HG03108 (cell line): ENCODE data around the gene KIF5C.

Experiments used
- ATAC-seq: cut with Tn5 transposase; IDR thresholded peaks from one replicate; pipeline ENCODE4 v1.9.1; 2021; ENCODE audit warnings: moderate library complexity; ENCODE audit not compliant: unreplicated experiment

The KIF5C gene

DNA sequence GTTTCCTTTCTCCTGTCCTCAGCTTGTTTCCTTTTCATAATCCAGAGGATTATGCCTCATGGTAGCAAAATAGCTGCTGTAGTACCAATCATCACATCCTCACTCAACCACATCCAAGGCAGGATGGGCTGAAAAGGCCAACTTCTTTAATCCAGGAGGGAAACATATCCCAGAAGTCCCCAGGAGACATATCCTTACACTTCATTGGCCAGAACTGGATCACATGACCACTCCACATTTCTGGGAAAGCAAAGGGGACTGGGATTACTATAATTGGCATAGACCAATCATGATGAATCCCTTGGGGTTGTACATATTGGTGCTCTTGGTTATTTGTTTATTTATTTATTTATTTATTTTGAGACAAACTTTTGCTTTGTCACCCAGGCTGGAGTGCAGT is 109.4 kb downstream of the KIF5C start:
- no peak for ATAC-seq

DNA sequence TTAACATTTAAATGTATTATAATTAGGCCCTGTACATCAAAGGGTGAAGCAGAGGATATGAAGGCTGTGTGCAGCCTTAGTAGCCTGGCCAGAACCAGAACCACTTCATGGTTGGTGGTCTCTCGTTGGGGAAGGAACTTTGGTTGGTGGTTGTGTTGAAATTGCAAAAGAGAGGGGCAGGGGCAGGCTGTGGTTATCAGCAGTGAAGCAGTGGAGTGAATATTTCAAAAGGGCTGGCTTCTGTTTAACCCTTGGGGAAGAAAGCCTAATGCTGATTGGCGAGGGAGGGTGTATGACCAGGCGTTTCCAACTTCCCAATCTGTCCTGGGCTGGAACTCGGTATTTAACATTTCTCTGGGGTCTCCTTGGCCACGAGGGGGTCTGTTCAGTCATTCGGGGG is 112.3 kb downstream of the KIF5C start:
- no peak for ATAC-seq

DNA sequence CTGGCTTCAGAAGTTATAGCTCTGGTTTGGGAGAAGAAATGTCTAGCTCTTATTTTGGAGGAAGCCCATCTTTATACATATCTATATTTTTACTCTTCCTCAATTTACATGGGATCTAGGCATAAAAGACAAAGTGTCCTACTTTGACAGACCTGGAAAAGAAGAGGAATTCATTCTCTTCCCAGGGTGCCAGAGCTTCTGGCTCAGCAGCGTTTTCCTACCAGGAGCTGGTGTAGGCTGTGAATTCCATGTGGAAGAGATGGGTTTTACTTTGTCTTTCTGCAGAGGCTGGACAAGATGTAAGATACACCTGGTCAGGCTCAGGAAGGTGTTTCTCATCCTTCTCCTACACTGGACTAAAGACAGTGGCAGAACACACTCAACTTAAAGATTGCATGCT is 113.3 kb downstream of the KIF5C start:
- no peak for ATAC-seq

DNA sequence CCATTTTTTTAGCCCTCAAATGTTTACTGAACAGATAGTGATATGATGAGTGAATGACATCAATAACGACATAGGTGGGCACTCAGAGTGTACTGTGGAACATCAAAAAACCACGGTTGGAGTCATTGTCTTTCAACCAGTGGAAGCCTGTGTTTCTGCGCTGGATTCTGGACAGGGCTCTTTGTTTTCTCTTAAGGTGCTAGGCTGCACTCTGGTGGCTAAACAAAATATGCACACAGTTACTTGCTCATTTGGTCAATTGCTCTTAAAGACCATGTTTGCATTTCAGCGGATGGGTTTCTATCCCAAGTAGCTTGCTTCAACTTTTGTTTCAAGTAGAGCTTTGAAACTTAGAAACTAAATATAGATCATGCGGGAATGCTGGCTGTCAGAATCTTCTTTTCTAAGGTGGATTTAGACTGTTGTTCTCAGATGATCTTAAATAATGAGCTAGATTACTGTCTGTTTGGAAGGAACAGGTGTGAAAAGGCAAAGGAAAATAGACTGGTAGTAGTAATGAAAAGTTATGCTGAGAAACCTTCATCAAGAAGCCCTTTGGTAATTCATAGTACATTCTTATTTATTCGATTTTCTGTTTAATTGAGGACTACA is 115.0 kb downstream of the KIF5C start:
- peak; percentile 80 for ATAC-seq

DNA sequence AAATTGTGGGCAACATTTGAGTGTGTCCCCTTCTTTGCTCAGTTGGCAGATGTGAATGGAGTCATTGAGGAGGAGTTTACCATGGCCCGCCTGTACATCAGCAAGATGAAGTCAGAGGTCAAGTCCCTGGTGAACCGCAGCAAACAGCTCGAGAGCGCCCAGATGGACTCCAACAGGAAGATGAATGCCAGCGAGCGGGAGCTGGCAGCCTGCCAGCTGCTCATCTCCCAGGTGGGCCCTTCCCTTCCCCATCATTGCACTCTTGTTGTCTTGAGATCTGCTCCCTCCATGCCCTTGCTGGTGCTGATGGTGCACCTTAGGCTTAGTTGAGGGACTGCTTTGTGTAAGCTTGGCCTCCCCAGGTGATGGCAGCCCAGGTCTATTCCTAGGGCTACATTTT is 115.9 kb downstream of the KIF5C start:
- no peak for ATAC-seq

DNA sequence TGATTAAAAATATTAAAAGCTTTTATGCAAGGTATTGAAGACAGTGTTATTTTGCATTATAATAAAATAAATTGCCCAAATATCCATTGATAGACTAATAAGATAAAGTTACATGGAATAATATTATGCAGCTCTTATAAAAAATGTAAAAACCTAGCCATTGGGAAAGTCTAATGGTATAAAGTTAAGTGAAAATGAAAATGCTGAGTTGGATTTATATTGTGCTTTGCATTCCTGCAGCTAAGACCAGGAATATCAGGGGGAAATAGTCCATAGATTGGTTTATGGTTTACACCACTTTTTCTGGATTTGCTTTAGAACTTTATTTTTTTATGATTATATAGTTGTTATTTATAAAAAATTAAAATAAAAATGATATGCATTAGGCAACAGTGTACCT is 117.4 kb downstream of the KIF5C start:
- no peak for ATAC-seq

DNA sequence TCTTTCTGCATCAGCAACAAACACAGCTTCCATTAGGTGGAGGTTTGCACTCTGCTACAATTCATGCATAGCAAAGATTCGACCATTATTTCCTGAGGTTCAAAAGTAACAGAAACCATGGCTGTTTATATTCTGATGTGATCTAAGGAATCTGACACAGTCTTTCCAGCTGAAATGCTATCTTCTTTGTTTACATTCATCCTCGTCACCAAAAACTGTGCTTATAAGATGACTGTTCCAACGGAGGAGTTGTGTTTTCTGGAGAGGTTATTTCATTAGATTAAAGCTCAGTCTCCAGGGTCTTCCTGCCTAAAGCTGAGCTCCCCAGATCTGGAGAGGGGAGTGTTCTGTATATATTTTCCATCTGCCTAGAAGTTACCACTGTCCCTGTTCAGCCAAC is 118.3 kb downstream of the KIF5C start:
- no peak for ATAC-seq

DNA sequence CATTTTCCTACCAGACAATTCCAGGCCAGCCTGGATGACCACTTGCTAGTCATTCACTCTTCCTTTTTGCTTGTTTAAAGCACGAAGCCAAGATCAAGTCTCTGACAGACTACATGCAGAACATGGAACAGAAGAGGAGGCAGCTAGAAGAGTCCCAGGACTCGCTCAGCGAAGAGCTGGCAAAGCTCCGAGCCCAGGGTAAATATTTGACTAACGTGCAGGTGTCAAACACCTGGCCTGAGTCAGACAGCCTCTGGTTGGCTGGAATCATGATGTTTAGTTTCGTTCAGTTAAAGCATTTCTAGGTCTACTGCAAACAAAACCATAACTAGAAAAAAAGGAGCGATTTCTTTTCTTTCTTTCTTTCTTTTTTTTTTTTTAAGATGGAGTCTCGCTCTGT is 119.3 kb downstream of the KIF5C start:
- ATAC-seq: no peak

DNA sequence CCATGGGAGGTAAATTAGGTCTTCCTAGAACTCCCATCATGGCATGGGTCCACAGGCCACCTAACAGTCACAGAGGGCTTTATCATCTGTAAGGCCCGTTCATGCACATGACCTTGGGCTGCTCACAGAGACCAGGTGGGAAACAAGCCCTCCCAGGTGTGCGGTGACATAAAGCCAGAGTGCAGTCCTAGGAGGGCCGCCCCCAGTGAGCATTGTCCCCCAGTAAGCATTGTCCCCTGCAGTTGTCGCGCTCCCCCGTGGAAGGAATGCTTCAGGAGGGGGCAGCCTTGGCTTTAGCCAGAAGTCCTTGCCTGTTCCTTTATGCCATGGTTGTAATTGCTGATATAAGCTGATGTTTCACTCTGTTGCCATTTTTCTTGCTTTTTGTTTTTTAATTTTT is 121.8 kb downstream of the KIF5C start:
- ATAC-seq: no peak

DNA sequence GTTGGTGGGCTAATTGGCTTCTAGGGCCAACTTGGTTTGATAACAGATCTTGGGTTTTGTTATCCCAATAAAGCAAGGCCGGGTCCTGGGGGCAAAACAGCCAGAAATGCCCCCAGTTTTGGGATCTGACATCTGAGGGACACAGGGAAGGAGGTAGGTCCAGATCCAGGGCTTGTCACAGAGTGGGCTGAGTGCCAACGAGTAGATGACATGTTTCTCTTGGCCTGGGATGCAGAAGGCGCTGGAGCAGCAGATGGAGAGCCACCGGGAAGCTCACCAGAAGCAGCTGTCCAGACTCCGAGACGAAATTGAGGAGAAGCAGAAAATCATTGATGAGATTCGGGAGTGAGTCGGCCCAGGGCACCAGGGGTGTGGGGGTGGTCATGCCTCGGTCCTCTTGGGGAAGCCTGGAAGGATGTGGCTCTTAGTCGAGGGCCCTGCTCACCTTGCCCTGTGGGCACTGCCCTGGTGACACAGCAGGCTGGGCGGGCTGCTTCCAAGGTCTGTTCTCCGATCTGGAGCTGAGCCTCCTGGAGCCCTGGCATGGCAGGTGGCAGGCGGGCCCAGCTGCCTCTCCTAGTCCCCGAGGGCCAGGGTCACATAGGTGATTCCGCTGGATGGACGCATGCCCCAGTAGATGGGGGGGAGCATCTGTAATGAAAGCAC is 123.3 kb downstream of the KIF5C start:
- ATAC-seq: no peak

DNA sequence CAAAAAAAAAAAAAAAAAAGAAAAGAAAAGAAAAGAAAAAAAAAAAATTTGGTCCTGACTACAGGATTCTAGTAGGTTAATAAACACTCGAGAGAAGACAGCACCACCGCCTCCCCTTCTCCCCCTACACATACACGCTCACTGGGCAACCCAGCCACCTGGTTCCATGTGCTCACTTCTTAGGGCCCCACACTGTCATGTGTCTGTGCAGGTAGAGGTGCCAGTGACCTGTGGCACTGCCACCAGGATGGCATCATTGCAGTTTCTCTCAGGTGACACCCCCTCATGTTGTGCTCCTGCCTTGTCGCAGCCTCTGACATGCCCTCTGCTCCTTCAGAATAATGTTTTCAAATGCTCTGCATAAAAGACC is 123.8 kb downstream of the KIF5C start:
- ATAC-seq: no peak

DNA sequence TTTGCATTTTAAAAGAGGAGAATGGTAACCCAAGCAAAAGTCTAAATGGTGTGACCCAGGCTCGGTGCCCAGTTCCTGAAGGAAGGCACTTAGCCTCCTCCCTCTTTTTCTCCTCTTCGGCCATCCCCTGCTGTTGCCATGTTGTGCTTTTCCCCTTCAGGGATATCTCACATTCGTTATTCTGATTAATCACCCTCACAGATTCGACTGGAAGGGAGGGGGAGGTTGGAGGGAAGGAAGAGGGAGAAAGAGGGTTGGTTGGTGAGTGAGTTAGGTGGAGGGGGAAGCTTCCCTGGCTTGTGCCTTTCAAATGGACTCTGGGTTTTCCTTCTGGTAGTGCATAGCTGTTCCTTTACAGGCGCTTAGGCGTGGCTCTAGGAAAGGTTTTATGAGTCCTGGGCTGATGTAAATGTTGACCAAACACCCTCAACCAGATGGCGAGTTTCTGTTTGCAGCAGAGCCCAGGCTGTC is 124.5 kb downstream of the KIF5C start:
- ATAC-seq: no peak

DNA sequence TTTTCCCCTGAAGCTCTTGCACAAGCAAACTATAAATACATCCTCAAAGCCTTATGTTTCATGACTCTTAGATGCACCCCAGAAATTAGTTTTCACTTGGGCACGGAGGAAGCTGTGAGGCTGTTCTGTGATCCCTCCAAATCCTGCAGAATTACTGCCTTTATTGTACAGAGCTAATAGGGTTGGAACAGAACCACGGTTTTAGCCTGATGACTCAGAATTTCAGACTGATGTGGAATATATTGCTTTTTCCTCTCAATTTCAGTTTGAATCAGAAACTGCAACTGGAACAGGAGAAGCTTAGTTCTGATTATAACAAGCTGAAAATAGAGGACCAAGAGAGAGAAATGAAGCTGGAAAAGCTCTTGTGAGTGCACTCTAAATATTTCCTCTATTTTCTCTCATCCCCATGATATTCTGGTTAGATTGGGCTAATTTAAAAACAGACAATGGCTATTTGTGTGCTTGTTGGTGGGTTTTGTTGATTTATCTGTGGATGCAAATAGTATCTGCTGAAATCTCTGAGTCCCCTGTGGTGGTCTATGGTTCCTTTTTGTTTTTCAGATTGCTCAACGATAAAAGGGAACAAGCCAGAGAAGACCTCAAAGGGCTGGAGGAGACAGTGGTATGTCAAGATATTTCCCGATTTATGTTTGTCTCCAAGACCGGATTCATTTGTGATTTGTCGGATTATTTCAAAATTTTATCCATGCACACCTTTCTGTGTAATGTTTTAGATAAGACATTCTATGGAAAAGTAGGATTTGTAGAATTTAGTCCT is 125.3 kb downstream of the KIF5C start:
- no peak for ATAC-seq

DNA sequence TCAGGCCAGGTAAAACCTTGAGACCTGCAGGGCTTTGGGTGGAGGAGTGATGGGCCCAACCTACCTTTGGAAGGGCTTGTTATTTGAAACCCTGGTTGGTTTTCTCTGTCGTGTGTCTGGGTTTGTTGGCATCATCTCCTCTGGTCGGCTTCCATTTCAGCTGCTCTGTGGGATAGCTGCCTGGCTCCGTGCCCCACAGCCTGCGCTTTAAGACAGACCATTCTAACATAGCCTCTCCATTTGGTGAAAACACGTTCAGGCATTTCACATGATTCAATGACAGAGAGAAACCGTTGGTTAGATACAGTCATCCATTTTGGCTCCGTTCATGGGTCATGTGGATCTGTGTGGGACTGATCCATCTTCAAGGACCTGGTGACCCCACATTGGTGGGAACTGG is 126.5 kb downstream of the KIF5C start:
- ATAC-seq: no peak

DNA sequence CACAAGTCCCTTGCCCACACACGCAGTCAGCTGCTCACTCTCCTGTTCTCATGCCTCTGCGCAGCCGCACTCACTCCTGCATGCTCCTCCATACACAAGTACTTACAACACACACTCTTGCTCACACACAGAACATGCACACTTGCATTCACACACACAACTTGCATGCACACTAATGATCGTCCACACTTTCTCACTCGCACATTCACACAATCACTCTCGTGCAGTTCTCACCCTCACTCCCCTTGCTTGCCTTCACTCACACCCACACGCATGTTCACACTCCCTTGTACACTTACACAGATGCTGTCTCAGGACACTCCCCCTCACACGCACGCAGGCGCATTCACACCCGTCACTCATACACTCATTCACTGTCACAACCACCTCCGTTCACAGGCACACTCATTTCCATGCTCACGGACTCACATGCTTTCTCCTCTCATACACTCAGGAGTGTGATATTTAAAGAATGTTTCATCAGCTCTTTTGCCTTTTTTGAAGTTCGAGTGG is 127.4 kb downstream of the KIF5C start:
- ATAC-seq: no peak

DNA sequence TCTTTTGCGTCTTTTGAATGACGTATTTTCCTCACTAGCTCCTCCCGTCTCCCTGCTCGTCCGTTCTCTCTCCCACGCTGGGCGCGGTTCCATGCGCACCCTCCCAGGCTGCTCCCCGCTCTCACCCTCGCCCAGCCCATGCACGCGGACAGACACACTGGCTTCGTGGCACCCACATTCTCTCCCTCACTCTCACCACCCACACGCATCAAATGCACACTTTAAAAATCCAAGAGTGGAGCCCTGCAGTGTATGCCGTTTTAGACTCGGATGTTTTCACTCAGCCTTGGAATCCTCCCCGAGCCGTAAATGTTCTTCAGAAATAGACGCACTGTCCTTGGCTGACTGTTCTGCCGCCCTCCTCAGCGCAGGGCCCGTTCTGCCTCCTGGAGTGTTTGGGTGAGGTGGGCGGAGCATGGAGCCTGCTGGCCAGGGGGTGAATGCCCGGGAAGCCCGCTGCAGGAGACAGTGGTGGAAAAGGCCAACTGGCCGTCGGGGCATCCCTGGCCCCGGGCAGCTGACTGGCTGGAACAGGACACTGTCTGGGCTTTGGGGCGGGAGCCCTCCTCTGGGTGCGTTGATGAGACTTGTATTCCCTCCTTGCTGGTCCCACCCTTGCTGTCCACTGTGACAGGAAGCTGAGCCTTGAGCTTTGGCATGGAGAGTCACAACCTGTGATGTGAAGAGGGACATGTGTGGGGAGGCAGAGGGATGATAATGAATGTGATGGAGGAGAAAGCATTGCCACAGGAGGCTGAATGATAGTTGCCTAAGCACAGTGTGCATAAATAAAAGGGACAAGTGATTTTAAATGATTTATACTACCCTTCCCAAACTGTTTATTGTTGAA is 128.1 kb downstream of the KIF5C start:
- ATAC-seq: no peak

DNA sequence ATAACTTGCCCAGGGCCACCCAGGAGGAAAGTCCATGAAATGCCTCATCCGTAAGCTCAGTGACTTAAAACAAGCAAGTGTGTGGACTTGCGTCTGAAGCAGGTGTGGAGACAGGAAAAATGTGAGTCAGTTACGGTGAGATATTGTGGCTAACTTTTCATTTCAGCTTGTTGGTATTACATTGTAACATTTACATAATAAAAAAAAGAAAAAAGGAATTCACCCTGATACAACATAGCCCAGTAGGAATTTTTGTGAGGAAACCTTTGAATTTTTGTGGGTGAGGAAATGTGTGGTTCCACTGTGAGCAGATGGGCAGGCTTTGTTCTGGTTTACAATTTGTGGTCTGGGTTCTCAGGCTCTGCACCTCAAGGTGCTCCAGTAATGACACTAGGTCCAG is 129.8 kb downstream of the KIF5C start:
- ATAC-seq: no peak

DNA sequence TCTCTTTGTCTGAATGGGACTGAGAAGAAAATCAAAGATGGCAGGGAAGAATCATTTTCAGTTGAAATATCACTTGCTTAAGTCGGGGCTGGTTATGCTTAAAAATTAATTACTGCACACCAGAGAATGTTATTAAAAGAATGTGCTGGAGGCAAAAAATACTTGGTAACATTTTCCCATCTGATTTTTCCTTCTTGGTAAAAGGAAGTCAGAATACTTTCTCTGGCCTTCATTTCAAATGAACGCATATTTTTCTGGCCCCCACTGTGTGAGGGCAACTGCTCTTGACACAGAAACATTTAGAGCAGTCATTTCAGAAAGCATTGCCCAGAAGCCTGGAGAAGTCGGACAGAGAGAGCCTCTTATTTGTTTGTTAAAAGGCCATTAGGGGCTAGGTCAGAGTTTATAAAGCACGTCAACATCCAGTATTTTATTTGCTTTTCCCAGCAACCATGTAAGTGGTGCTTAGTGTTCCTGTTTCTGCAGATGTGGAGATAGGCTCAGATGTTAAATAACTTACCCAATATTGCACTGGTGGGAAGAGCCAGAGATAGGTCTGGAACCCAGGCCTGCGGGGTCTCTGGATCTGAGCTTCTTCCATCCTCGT is 130.5 kb downstream of the KIF5C start:
- no peak for ATAC-seq

DNA sequence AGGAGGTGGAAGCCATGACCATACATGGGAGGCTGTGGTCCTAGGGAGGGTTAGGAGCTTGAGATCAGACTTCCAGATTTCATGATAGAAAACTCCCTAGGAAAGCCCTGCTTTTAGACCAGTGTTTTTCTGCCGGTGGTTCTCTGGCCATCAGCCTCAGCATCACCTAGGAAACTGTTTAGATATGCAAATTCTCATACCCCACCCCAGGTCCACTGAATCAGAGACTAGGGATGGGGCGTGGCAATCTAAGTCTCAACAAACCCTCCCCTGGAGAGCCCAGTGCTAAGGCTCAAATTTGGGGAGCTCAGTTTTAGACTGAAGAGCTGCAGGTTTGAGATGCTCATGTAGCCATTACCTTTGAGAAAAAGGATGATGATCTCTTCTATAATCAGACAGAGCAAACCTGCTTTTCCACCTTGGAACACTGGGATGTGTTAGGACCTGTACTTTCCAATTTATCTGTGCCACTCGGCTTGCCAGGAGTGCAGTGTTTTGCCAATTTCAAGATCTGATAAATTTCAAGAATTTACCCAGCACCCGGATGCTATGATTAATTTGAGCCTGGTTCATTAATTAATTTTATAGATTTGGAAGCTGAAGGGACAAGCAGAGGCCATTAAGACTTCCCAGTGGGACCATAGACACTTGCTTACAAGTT is 132.0 kb downstream of the KIF5C start:
- ATAC-seq: no peak

DNA sequence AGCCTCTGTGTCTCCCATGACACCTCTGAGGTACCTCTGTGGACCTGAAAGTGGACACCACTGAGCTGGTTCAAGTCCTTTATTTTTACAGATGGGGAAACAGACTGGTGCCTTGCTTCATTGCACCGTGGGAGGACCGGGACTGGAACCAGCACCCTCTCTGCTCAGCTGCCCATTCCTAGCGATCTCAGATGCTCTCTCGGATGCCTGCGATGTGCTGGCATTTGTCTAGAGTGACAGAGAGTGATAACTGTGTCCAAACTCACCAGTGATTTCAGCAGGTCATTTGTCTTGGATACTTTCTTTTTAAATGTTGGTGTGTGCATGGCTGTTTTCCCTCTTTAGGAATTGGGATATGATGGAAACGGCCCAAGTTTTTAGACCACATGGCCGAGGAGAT is 133.4 kb downstream of the KIF5C start:
- no peak for ATAC-seq
